ENCODE measurements around the gene DNER.

DNA sequence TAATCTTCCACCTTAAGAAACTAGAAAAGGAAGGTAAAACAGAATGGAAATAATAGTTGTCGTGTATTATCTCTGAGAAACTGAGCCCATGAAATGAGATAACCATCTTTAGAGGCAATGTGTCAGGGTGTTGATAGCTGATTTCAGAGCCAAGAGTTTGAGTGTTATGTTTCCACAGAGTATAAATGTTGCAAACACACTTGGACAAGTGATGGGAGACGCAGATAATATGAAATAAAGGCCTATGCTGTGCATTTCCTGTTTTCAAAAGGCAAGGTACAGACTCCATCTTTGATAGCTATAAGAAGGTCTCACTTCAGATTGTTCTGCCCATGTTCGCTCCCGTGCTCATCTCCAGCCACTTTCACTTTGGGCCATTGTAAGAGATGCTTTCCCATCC is 25.9 kb upstream of the DNER start:
- TF ChIP-seq EZH2 (IDR thresholded peaks at IDR 0.05; ENCODE audit: insufficient read depth, poor library complexity, severe bottlenecking) (no peak), EZH2phosphoT487 (IDR thresholded peaks at IDR 0.05; ENCODE audit: insufficient read depth, low read depth) (no peak)

Data from GM23248 (cell line).